Measurements from ENCODE around the gene PTDSS2. TPM values are rescaled to one million over a fixed set of nuclear protein-coding genes. Genes with fewer than 3 reads are reported as not detected.

Gene PTDSS2
- total and polyA plus RNA-seq, 9 of the 15 experiments (the other 6 are each of a cell fraction or from before 2014, with no cell fraction given), result 0.45 to 53.9 (median 17.2) TPM

DNA sequence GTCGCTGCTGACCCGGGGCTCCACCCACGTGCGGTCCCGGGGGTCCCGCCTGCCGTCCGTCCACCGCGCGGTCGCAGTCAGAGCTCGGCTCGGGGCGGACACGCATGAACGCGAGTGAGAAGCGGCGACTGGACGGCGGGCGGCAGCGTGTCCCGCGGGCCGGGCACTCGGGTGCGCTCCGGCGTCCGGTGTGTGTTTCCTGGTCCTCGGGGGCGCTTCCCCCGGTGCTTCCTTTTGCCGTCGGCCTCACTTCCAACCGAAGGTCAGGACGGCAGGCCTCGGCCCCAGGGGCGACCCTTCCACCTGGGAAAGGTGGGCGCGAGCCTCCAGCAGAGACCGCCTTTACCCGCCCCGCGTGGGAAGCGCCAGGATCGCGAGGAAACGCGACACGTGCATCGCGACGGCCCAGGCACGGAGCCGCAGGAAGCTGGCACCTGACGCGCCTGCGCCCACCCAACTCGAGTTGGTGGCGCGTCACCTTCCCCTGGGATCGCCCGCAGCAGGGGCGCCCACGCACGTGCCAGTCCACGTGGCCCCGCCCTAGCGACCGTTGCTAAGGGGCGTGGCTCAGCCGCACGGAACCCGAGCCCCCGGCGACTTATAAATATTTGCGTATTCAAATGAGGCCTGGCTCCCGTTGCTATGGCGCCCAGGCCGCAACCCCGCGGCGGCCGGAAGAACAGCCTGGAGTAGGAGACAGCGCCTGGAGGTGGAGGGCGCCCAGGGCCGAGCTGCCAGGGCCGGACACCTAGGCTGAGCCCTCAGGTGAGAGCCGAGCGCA lies 87.0 kb downstream of the PTDSS2 start, which contains the start of gene LRRC56 (continued):
- TF ChIP-seq, protein P1, sequence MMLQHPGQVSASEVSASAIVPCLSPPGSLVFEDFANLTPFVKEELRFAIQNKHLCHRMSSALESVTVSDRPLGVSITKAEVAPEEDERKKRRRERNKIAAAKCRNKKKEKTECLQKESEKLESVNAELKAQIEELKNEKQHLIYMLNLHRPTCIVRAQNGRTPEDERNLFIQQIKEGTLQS (IDR thresholded peaks at IDR 0.05), result peak; percentile 35; the same call in 1 of the 2 replicates
- TF ChIP-seq, protein P1 (CRISPR knock-in tag; conservative IDR thresholded peaks at IDR 0.05), result no peak
- TF ChIP-seq CXXC5 (CRISPR knock-in tag; IDR thresholded peaks at IDR 0.05) (peak; percentile 90), KLF13 (tag; IDR thresholded peaks at IDR 0.05; ENCODE audit: borderline replicate concordance, low read depth) (0 out of 2 replicates have a peak, but pooled peaks have one; percentile 56), RB1 (IDR thresholded peaks at IDR 0.05; ENCODE audit: low read depth) (peak; percentile 41; the same call in 1 of the 2 replicates), MXI1 (IDR thresholded peaks at IDR 0.05; ENCODE audit: low read depth, low read length) (peak; percentile 98), MYC (IDR thresholded peaks at IDR 0.05; ENCODE audit: low read depth, low read length) (peak; percentile 85), MYC (CRISPR knock-in tag; IDR thresholded peaks at IDR 0.05; ENCODE audit: borderline replicate concordance, low read depth) (peak; percentile 88; the same call in 1 of the 2 replicates), MTA1 (IDR thresholded peaks at IDR 0.05; ENCODE audit: borderline replicate concordance) (no peak), RFX1 (IDR thresholded peaks at IDR 0.05) (peak; percentile 99), HDAC1 (IDR thresholded peaks at IDR 0.05) (peak in 1 of 2 experiments; percentile 55; a peak in 1 of 4 replicates), MAFF (IDR thresholded peaks at IDR 0.05; ENCODE audit: low read length) (no peak), EGR1 (conservative IDR thresholded peaks at IDR 0.05) (peak; percentile 94), HDAC2 (IDR thresholded peaks at IDR 0.05) (0 out of 2 replicates have a peak, but pooled peaks have one; percentile 30), POLR2G (IDR thresholded peaks at IDR 0.05; ENCODE audit: low read depth, low read length) (peak; percentile 76), SMAD3 (CRISPR knock-in tag; conservative IDR thresholded peaks at IDR 0.05) (no peak), NEUROD1 (IDR thresholded peaks at IDR 0.05; ENCODE audit: borderline replicate concordance, low read depth, low read length, partially characterized antibody) (peak; percentile 70), HNRNPLL (IDR thresholded peaks at IDR 0.05; ENCODE audit: low read depth, low read length, poor library complexity, severe bottlenecking) (peak; percentile 45), ZBED1 (IDR thresholded peaks at IDR 0.05) (peak; percentile 35; the same call in 1 of the 2 replicates)
- TF ChIP-seq, protein P2, sequence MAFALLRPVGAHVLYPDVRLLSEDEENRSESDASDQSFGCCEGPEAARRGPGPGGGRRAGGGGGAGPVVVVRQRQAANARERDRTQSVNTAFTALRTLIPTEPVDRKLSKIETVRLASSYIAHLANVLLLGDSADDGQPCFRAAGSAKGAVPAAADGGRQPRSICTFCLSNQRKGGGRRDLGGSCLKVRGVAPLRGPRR (CRISPR knock-in tag; IDR thresholded peaks at IDR 0.05), result no peak
- TF ChIP-seq, protein P3, sequence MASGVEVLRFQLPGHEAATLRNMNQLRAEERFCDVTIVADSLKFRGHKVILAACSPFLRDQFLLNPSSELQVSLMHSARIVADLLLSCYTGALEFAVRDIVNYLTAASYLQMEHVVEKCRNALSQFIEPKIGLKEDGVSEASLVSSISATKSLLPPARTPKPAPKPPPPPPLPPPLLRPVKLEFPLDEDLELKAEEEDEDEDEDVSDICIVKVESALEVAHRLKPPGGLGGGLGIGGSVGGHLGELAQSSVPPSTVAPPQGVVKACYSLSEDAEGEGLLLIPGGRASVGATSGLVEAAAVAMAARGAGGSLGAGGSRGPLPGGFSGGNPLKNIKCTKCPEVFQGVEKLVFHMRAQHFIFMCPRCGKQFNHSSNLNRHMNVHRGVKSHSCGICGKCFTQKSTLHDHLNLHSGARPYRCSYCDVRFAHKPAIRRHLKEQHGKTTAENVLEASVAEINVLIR (CRISPR knock-in tag; IDR thresholded peaks at IDR 0.05), result no peak
- TF ChIP-seq, protein P4, sequence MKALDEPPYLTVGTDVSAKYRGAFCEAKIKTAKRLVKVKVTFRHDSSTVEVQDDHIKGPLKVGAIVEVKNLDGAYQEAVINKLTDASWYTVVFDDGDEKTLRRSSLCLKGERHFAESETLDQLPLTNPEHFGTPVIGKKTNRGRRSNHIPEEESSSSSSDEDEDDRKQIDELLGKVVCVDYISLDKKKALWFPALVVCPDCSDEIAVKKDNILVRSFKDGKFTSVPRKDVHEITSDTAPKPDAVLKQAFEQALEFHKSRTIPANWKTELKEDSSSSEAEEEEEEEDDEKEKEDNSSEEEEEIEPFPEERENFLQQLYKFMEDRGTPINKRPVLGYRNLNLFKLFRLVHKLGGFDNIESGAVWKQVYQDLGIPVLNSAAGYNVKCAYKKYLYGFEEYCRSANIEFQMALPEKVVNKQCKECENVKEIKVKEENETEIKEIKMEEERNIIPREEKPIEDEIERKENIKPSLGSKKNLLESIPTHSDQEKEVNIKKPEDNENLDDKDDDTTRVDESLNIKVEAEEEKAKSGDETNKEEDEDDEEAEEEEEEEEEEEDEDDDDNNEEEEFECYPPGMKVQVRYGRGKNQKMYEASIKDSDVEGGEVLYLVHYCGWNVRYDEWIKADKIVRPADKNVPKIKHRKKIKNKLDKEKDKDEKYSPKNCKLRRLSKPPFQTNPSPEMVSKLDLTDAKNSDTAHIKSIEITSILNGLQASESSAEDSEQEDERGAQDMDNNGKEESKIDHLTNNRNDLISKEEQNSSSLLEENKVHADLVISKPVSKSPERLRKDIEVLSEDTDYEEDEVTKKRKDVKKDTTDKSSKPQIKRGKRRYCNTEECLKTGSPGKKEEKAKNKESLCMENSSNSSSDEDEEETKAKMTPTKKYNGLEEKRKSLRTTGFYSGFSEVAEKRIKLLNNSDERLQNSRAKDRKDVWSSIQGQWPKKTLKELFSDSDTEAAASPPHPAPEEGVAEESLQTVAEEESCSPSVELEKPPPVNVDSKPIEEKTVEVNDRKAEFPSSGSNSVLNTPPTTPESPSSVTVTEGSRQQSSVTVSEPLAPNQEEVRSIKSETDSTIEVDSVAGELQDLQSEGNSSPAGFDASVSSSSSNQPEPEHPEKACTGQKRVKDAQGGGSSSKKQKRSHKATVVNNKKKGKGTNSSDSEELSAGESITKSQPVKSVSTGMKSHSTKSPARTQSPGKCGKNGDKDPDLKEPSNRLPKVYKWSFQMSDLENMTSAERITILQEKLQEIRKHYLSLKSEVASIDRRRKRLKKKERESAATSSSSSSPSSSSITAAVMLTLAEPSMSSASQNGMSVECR (CRISPR knock-in tag; IDR thresholded peaks at IDR 0.05), result peak; percentile 50; the same call in 1 of the 2 replicates
